ENCODE data around the gene EHD1.

DNA sequence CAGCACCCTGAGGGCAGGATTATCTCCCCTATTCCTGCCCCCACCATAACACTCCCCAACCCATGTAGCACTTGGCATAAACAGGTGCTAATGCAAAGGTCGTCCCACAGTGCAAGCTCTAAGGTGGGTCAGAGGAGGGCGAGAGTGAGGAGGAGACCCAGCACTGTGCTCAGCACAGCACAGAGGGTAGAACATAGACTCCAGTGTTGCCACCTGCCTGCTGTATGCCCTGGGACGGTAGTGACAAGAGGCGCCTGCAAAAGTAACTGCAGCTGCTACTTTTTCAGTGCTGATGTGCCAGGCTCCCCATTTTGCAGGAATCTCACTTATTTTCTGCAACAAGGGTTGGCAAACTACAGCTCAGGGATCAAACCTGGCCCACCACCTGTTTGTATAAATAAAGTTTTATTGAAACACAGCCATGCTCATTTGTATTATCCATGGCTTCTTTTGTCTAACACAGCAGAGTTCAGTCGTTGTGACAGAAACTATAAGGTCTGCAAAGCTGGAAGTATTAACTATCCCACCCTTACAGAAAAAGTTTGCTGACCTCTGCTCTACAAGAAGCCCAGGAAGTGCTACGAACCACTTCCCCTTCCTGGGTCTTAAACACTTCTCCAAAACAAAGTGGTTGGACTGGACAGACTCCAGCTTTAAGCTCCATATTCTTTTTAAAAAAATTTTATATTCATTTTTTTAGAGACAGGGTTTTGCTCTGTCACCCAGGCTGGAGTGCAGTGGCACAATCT, 17.0 kb downstream of the EHD1 start:
- TF ChIP-seq POLR2A (IDR thresholded peaks at IDR 0.05; ENCODE audit: low read depth, low read length), result peak; percentile 32; the same call in 1 of the 2 replicates
- no peak for TF ChIP-seq POLR2AphosphoS5 (IDR thresholded peaks at IDR 0.05; ENCODE audit: low read depth, low read length)
- TF ChIP-seq TAF1 (IDR thresholded peaks at IDR 0.05; ENCODE audit: borderline replicate concordance, low read depth, low read length), result no peak
